SK-N-SH (cell line): Measurements from ENCODE around the gene P3R3URF. TPM values are rescaled to one million over a fixed set of nuclear protein-coding genes. Genes with fewer than 3 reads are reported as not detected.

ENCODE experiments used
- CTCF ChIA-PET: fragments of 300-600, 350-600 bp; formaldehyde crosslinking; extraction: SDS; loops from one replicate; lab custom pipeline; 2021; lab: Yijun Ruan, JAX
- POLR2A ChIA-PET: fragments of 350-600 bp; sonication (Branson Sonifier 250); formaldehyde crosslinking; extraction: SDS; loops from one replicate; lab custom pipeline; 2020; ENCODE audit warnings: antibody characterized with exemption, inconsistent platforms; lab: Yijun Ruan, JAX
- DNase-seq: peaks from one replicate; pipeline ENCODE4 v3.0.0; 2012
- H2AFZ ChIP-seq: fragments of 200-600 bp; sonication (generic); 2 replicates; pipeline ENCODE4 v1.8.1; 2016; ENCODE audit warnings: antibody characterized with exemption, mild to moderate bottlenecking, low read depth
- H3F3A ChIP-seq: fragments of 200-600 bp; sonication (generic); replicated peaks from 2 replicates; pipeline ENCODE3; 2016; ENCODE audit warnings: antibody characterized with exemption, mild to moderate bottlenecking; ENCODE audit not compliant: insufficient read depth
- H3K27ac ChIP-seq, 2 experiments: fragments of 200-500 bp in 1 of 2; fragments of 200-600 bp in 1 of 2; sonication (Bioruptor generic) in 1 of 2; sonication (generic), shearing (Covaris generic) in 1 of 2; 2 replicates each; pipeline versions ENCODE4 v1.5.1 to v1.6.1; 2014 to 2016; ENCODE audit warnings: low read depth in 2 of 2, inconsistent platforms in 1 of 2, low read length in 1 of 2, mild to moderate bottlenecking in 1 of 2, mixed read lengths in 1 of 2
- H3K27me3 ChIP-seq: fragments of 200-600 bp; sonication (generic), shearing (Covaris generic); 2 replicates; pipeline ENCODE4 v1.6.1; 2016; ENCODE audit warnings: mixed run types; ENCODE audit not compliant: insufficient read depth
- H3K36me3 ChIP-seq, 2 experiments: fragments of 200-500 bp in 1 of 2; fragments of 200-600 bp in 1 of 2; sonication (Bioruptor generic) in 1 of 2; sonication (generic) in 1 of 2; replicated peaks in 1 of 2; 2 replicates each; pipeline versions ENCODE3 to v1.5.1; 2014 to 2016; ENCODE audit warnings: low read length in 1 of 2, mild to moderate bottlenecking in 1 of 2; ENCODE audit not compliant: insufficient read depth in 2 of 2, control insufficient read depth in 1 of 2
- H3K4me1 ChIP-seq, 2 experiments: fragments of 200-500 bp in 1 of 2; fragments of 200-600 bp in 1 of 2; sonication (Bioruptor generic) in 1 of 2; sonication (generic), shearing (Covaris generic) in 1 of 2; 2 replicates each; pipeline versions ENCODE4 v1.5.1 to v1.6.1; 2014 to 2016; ENCODE audit warnings: low read depth in 1 of 2, low read length in 1 of 2, mixed run types in 1 of 2; ENCODE audit not compliant: insufficient read depth in 2 of 2, control insufficient read depth in 1 of 2
- H3K4me2 ChIP-seq: fragments of 200-600 bp; sonication (generic), shearing (Covaris generic); 2 replicates; pipeline ENCODE4 v1.6.1; 2017; ENCODE audit warnings: mixed run types
- H3K4me3 ChIP-seq, 2 experiments: fragments of 200-500 bp in 1 of 2; fragments of 200-600 bp in 1 of 2; sonication (Bioruptor generic) in 1 of 2; sonication (generic), shearing (Covaris generic) in 1 of 2; 2 replicates each; pipeline versions ENCODE4 v1.5.1 to v1.8.1; 2014 to 2016; ENCODE audit warnings: low read depth in 2 of 2, inconsistent platforms in 1 of 2, low read length in 1 of 2, mild to moderate bottlenecking in 1 of 2, mixed read lengths in 1 of 2, moderate library complexity in 1 of 2
- H3K79me2 ChIP-seq: fragments of 200-600 bp; sonication (generic); 2 replicates; pipeline ENCODE4 v1.8.1; 2017; ENCODE audit warnings: mild to moderate bottlenecking; ENCODE audit not compliant: insufficient read depth
- H3K9ac ChIP-seq: fragments of 200-600 bp; sonication (generic); 2 replicates; pipeline ENCODE4 v1.6.1; 2017; ENCODE audit warnings: mixed run types
- H3K9me2 ChIP-seq: fragments of 200-600 bp; sonication (generic); 2 replicates; pipeline ENCODE4 v1.6.1; 2017; ENCODE audit warnings: mixed run types
- H3K9me3 ChIP-seq: fragments of 200-600 bp; sonication (generic); 2 replicates; pipeline ENCODE4 v1.6.1; 2017; ENCODE audit warnings: mixed run types, mild to moderate bottlenecking, moderate library complexity
- H4K20me1 ChIP-seq: fragments of 200-600 bp; sonication (generic); 2 replicates; pipeline ENCODE4 v1.6.1; 2017; ENCODE audit warnings: mild to moderate bottlenecking, mixed run types; ENCODE audit not compliant: insufficient read depth
- ELF1 ChIP-seq: IDR thresholded peaks from 2 replicates; pipeline ENCODE4 v1.4.0; 2012
- FOSL2 ChIP-seq: IDR thresholded peaks from 2 replicates; pipeline ENCODE4 v1.4.0; 2012; ENCODE audit warnings: low read depth, mild to moderate bottlenecking, moderate library complexity, borderline replicate concordance
- GABPA ChIP-seq: IDR thresholded peaks from 2 replicates; pipeline ENCODE4 v1.4.0; 2012; ENCODE audit warnings: low read depth, mild to moderate bottlenecking
- JUND ChIP-seq: IDR thresholded peaks from 2 replicates; pipeline ENCODE4 v1.4.0; 2012
- MAX ChIP-seq: IDR thresholded peaks from 2 replicates; pipeline ENCODE4 v1.4.0; 2012; ENCODE audit warnings: low read depth
- POLR2AphosphoS5 ChIP-seq: IDR thresholded peaks from 2 replicates; pipeline ENCODE4 v1.6.1; 2012; ENCODE audit warnings: low read depth, low read length
- RAD21 ChIP-seq: IDR thresholded peaks from 2 replicates; pipeline ENCODE4 v1.6.1; 2012; ENCODE audit warnings: mild to moderate bottlenecking, low read length
- REST ChIP-seq: IDR thresholded peaks from 2 replicates; pipeline ENCODE4 v1.6.1; 2012; ENCODE audit warnings: mild to moderate bottlenecking, low read depth, low read length, moderate library complexity
- RXRA ChIP-seq: IDR thresholded peaks from 2 replicates; pipeline ENCODE4 v1.4.0; 2012; ENCODE audit warnings: low read depth, mild to moderate bottlenecking, borderline replicate concordance
- TAF1 ChIP-seq: IDR thresholded peaks from 2 replicates; pipeline ENCODE4 v1.6.1; 2012; ENCODE audit warnings: low read depth, mild to moderate bottlenecking, low read length, moderate library complexity, borderline replicate concordance
- TCF12 ChIP-seq: IDR thresholded peaks from 2 replicates; pipeline ENCODE4 v1.4.0; 2012
- YY1 ChIP-seq: IDR thresholded peaks from 2 replicates; pipeline ENCODE4 v1.4.0; 2012; ENCODE audit warnings: low read depth, mild to moderate bottlenecking
- WGBS: methylation state at CpG from one replicate; pipeline ENCODE4 v1.1.6; 2017; ENCODE audit warnings: low lambda C conversion rate; 5-methylcytosine and 5-hydroxymethylcytosine counted together
- polyA plus RNA-seq, 3 experiments: library from polyadenylated mRNA; depleted of rRNA; stranded (reverse); fragments of >200 nt; gene quantifications; 2 replicates each; pipeline ENCODE4 v1.2.3, GENCODE V29; 2012

The P3R3URF gene
- polyA plus RNA-seq, 1 of the 3 experiments (the other 2 are of a cell fraction), result not detected

GRCh38 chr1:46166521-46167462 lies 9.5 kb downstream of the P3R3URF start (continued):
- no peak for TF ChIP-seq TAF1
- TF ChIP-seq MAX, result no peak
- no peak for TF ChIP-seq RXRA

- no peaks in the 10 kb centered on the region for H3K27me3 ChIP-seq
- H3K27ac ChIP-seq, result no peak overlapping the region
- DNase-seq, result no peak
- no peak overlapping the region for H3K4me2 ChIP-seq
- H3K4me1 ChIP-seq, result no peaks in the 10 kb centered on the region
- H3K9me2 ChIP-seq, result no peaks in the 10 kb centered on the region
- no peaks in the 10 kb centered on the region for H3K9me3 ChIP-seq
- H3K4me3 ChIP-seq, result no peak overlapping the region
- no peaks in the 10 kb centered on the region for H4K20me1 ChIP-seq
- ChIA-PET POLR2A (no interaction called here), CTCF (interaction anchor here (0.9 to 1.1 kb wide), 2 partner anchors 11 to 19 kb away, joined by 3 read pairs; no protein-coding TSS in a partner anchor)
- no peaks in the 10 kb centered on the region for H3K36me3 ChIP-seq
- H3K9ac ChIP-seq, result no peak overlapping the region
- TF ChIP-seq FOSL2 (no peak), YY1 (no peak), POLR2AphosphoS5 (no peak), TCF12 (no peak), RAD21 (no peak), GABPA (no peak), JUND (no peak), ELF1 (no peak), REST (no peak)
- no peaks in the 10 kb centered on the region for H3K79me2 ChIP-seq
- H2AFZ ChIP-seq, result no peak overlapping the region
- no peaks in the 10 kb centered on the region for H3F3A ChIP-seq
- WGBS, result 67% methylated on average over 1 of the region's 1 CpG
Measured at GRCh38 chr1:46160212-46160611, 16.1 kb downstream of the P3R3URF start.
